Stimulated activated CD8-positive, alpha-beta memory T cell treated with anti-CD3 and anti-CD28 coated beads, Interleukin-15, amount 100 ng/mL, for 24 hours (primary cell): ENCODE results near the gene CAPNS2.
"Not testable (repeated sequence)": the region's sequence is repeated elsewhere in the genome, so short reads cannot be mapped to it uniquely, and the experiment has no call there.

Experiments used
- DNase-seq: peaks from one replicate; pipeline ENCODE4 v3.0.0-alpha.2; 2020; ENCODE audit warnings: low read depth

Gene CAPNS2

GRCh38 chr16:55568207-55568606 is 1.7 kb downstream of the CAPNS2 start:
- no peak for DNase-seq

GRCh38 chr16:55569025-55569424 is 2.5 kb downstream of the CAPNS2 start:
- DNase-seq = no peak

- no peak for DNase-seq
Measured at GRCh38 chr16:55570159-55570558, 3.7 kb downstream of the CAPNS2 start.

GRCh38 chr16:55571191-55571897 is 4.9 kb downstream of the CAPNS2 start:
- no peak for DNase-seq

- no peak for DNase-seq
Measured at GRCh38 chr16:55572439-55572838, 6.0 kb downstream of the CAPNS2 start.

GRCh38 chr16:55574811-55575210 is 8.3 kb downstream of the CAPNS2 start:
- no peak for DNase-seq

- no peak for DNase-seq
Measured at GRCh38 chr16:55575496-55575895, 9.0 kb downstream of the CAPNS2 start.

GRCh38 chr16:55576384-55576783 is 9.9 kb downstream of the CAPNS2 start:
- no peak for DNase-seq

- no peak for DNase-seq
Measured at GRCh38 chr16:55577887-55578286, 11.4 kb downstream of the CAPNS2 start.

- no peak for DNase-seq
Measured at GRCh38 chr16:55585631-55586030, 19.1 kb downstream of the CAPNS2 start.

- no peak for DNase-seq
Measured at GRCh38 chr16:55588799-55589198, 22.3 kb downstream of the CAPNS2 start.

- no peak for DNase-seq
Measured at GRCh38 chr16:55592306-55592705, 25.8 kb downstream of the CAPNS2 start.

GRCh38 chr16:55597928-55598327 is 31.4 kb downstream of the CAPNS2 start:
- DNase-seq = no peak

GRCh38 chr16:55605754-55606336 is 39.4 kb downstream of the CAPNS2 start:
- no peak for DNase-seq

- DNase-seq = no peak
Measured at GRCh38 chr16:55613613-55614335, 47.3 kb downstream of the CAPNS2 start.

GRCh38 chr16:55615071-55615470 is 48.6 kb downstream of the CAPNS2 start:
- no peak for DNase-seq

- not testable (repeated sequence) for DNase-seq
Measured at GRCh38 chr16:55615670-55616069, 49.2 kb downstream of the CAPNS2 start.
